ENCODE results near the gene ZFYVE19.

Gene ZFYVE19

GRCh38 chr15:40843885-40844695 is 37.2 kb downstream of the ZFYVE19 start, which contains the start of gene SPINT1:
SPINT1 (plus strand) TSS chr15:40844048; CDS start chr15:40844555, 507 bp downstream.
- Histone ChIP-seq H3K36me3 (ENCODE audit: insufficient read depth, low read length) (no peaks in the 10 kb centered on the region), H3K4me1 (ENCODE audit: insufficient read depth, low read length) (peaks cover 27% of the 10 kb centered on the region), H3K9me3 (ENCODE audit: control insufficient read depth, insufficient read depth, low read length) (no peaks in the 10 kb centered on the region), H3K9ac (ENCODE audit: low read depth, low read length) (peak within 1 kb of the TSS; percentile 57)

- Histone ChIP-seq H3K4me1 (ENCODE audit: insufficient read depth, low read length) (peaks cover 27% of the 10 kb centered on the region), H3K9ac (ENCODE audit: low read depth, low read length) (peak overlapping the region; percentile 57; the same call in 1 of the 2 replicates), H3K36me3 (ENCODE audit: insufficient read depth, low read length) (no peaks in the 10 kb centered on the region), H3K9me3 (ENCODE audit: control insufficient read depth, insufficient read depth, low read length) (no peaks in the 10 kb centered on the region)
Observed at GRCh38 chr15:40844696-40845030, 37.8 kb downstream of the ZFYVE19 start.

GRCh38 chr15:40845036-40845435 is 38.1 kb downstream of the ZFYVE19 start:
- no peaks in the 10 kb centered on the region for H3K9me3 ChIP-seq (ENCODE audit: control insufficient read depth, insufficient read depth, low read length)
- H3K36me3 ChIP-seq (ENCODE audit: insufficient read depth, low read length), result no peaks in the 10 kb centered on the region
- peak overlapping the region; percentile 57; the same call in 1 of the 2 replicates for H3K9ac ChIP-seq (ENCODE audit: low read depth, low read length)
- H3K4me1 ChIP-seq (ENCODE audit: insufficient read depth, low read length), result peaks cover 27% of the 10 kb centered on the region

- no peaks in the 10 kb centered on the region for H3K36me3 ChIP-seq (ENCODE audit: insufficient read depth, low read length)
- peaks cover 27% of the 10 kb centered on the region for H3K4me1 ChIP-seq (ENCODE audit: insufficient read depth, low read length)
- peak overlapping the region; percentile 18; the same call in 1 of the 2 replicates for H3K9ac ChIP-seq (ENCODE audit: low read depth, low read length)
- H3K9me3 ChIP-seq (ENCODE audit: control insufficient read depth, insufficient read depth, low read length), result no peaks in the 10 kb centered on the region
Observed at GRCh38 chr15:40845511-40846284, 38.8 kb downstream of the ZFYVE19 start.

GRCh38 chr15:40846841-40847222 is 39.9 kb downstream of the ZFYVE19 start:
- no peaks in the 10 kb centered on the region for H3K36me3 ChIP-seq (ENCODE audit: insufficient read depth, low read length)
- 0 out of 2 replicates have a peak overlapping the region, but pooled peaks have one; percentile 20 for H3K9ac ChIP-seq (ENCODE audit: low read depth, low read length)
- peaks cover 27% of the 10 kb centered on the region for H3K4me1 ChIP-seq (ENCODE audit: insufficient read depth, low read length)
- no peaks in the 10 kb centered on the region for H3K9me3 ChIP-seq (ENCODE audit: control insufficient read depth, insufficient read depth, low read length)

- Histone ChIP-seq H3K9ac (ENCODE audit: low read depth, low read length) (peak overlapping the region; percentile 28; the same call in 1 of the 2 replicates), H3K36me3 (ENCODE audit: insufficient read depth, low read length) (no peaks in the 10 kb centered on the region), H3K4me1 (ENCODE audit: insufficient read depth, low read length) (peaks cover 27% of the 10 kb centered on the region), H3K9me3 (ENCODE audit: control insufficient read depth, insufficient read depth, low read length) (no peaks in the 10 kb centered on the region)
Observed at GRCh38 chr15:40847223-40847961, 40.5 kb downstream of the ZFYVE19 start.

- Histone ChIP-seq H3K9me3 (ENCODE audit: control insufficient read depth, insufficient read depth, low read length) (no peaks in the 10 kb centered on the region), H3K36me3 (ENCODE audit: insufficient read depth, low read length) (no peaks in the 10 kb centered on the region), H3K9ac (ENCODE audit: low read depth, low read length) (no peak overlapping the region), H3K4me1 (ENCODE audit: insufficient read depth, low read length) (peaks cover 23% of the 10 kb centered on the region)
Observed at GRCh38 chr15:40850576-40851112, 43.8 kb downstream of the ZFYVE19 start.

- Histone ChIP-seq H3K9me3 (ENCODE audit: control insufficient read depth, insufficient read depth, low read length) (no peaks in the 10 kb centered on the region), H3K36me3 (ENCODE audit: insufficient read depth, low read length) (no peaks in the 10 kb centered on the region)
Observed at GRCh38 chr15:40852529-40852928, 45.6 kb downstream of the ZFYVE19 start.

GRCh38 chr15:40853241-40853890 is 46.5 kb downstream of the ZFYVE19 start:
- Histone ChIP-seq H3K4me1 (ENCODE audit: insufficient read depth, low read length) (no peaks in the 10 kb centered on the region), H3K9me3 (ENCODE audit: control insufficient read depth, insufficient read depth, low read length) (no peaks in the 10 kb centered on the region), H3K36me3 (ENCODE audit: insufficient read depth, low read length) (no peaks in the 10 kb centered on the region), H3K9ac (ENCODE audit: low read depth, low read length) (no peak overlapping the region)

More at GRCh38 chr15:40852529-40852928, 45.6 kb downstream of the ZFYVE19 start:
- peaks cover 8% of the 10 kb centered on the region; the same call in 1 of the 2 replicates for H3K4me1 ChIP-seq (ENCODE audit: insufficient read depth, low read length)
- H3K9ac ChIP-seq (ENCODE audit: low read depth, low read length), result no peak overlapping the region

- H3K9ac ChIP-seq (ENCODE audit: low read depth, low read length), result no peak overlapping the region
- no peaks in the 10 kb centered on the region for H3K36me3 ChIP-seq (ENCODE audit: insufficient read depth, low read length)
- H3K4me1 ChIP-seq (ENCODE audit: insufficient read depth, low read length), result no peaks in the 10 kb centered on the region
- H3K9me3 ChIP-seq (ENCODE audit: control insufficient read depth, insufficient read depth, low read length), result no peaks in the 10 kb centered on the region
Observed at GRCh38 chr15:40854161-40854560, 47.3 kb downstream of the ZFYVE19 start.

- Histone ChIP-seq H3K36me3 (ENCODE audit: insufficient read depth, low read length) (no peaks in the 10 kb centered on the region), H3K9ac (ENCODE audit: low read depth, low read length) (no peak overlapping the region), H3K9me3 (ENCODE audit: control insufficient read depth, insufficient read depth, low read length) (no peaks in the 10 kb centered on the region), H3K4me1 (ENCODE audit: insufficient read depth, low read length) (no peaks in the 10 kb centered on the region)
Observed at GRCh38 chr15:40855706-40856234, 48.9 kb downstream of the ZFYVE19 start.

GRCh38 chr15:40856746-40857145 is 49.9 kb downstream of the ZFYVE19 start:
- no peak overlapping the region for H3K9ac ChIP-seq (ENCODE audit: low read depth, low read length)
- H3K9me3 ChIP-seq (ENCODE audit: control insufficient read depth, insufficient read depth, low read length), result no peaks in the 10 kb centered on the region
- H3K36me3 ChIP-seq (ENCODE audit: insufficient read depth, low read length), result no peaks in the 10 kb centered on the region
- H3K4me1 ChIP-seq (ENCODE audit: insufficient read depth, low read length), result no peaks in the 10 kb centered on the region

- no peaks in the 10 kb centered on the region for H3K36me3 ChIP-seq (ENCODE audit: insufficient read depth, low read length)
- no peaks in the 10 kb centered on the region for H3K9me3 ChIP-seq (ENCODE audit: control insufficient read depth, insufficient read depth, low read length)
- H3K9ac ChIP-seq (ENCODE audit: low read depth, low read length), result no peak overlapping the region
- no peaks in the 10 kb centered on the region for H3K4me1 ChIP-seq (ENCODE audit: insufficient read depth, low read length)
Observed at GRCh38 chr15:40857601-40858341, 50.9 kb downstream of the ZFYVE19 start.
